ENCODE results near the gene TTC7B.

DNA sequence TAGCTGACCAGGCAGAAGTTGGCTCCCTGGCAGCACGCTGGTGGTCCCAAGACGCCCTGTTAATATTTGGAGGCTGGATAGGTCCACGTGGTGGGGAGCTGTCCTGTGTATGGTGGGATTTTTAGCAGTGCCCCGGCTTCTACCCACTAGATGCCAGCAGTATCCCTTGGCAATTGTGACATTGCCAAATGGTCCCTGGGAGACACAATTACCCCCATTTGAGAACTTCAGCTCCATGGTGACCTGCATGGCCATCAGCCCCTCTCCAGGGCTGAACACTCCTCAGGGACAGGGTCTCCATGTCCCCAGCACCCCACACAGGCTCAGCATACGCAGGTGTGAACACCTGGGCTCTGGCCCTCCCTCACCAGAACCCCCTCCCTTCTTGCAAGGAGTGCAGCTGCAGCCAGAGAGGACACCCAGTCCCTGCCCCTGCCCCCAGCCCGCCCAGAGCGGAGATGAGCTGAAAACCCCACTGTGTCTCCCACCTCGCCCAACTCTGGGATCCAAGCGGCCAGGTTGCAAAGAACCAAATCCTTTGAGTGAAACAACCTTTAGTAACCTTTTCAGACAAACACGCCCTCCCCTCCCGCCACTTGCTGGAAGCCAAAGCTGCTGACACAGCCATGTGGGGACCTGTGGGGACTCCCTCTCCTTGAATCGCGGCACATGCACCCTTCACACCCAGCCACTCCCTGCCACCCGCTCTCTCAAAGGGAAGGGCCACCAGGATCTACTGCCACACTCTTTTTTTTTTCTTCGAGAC lies 299.0 kb downstream of the TTC7B start:
- TF ChIP-seq, protein P1, sequence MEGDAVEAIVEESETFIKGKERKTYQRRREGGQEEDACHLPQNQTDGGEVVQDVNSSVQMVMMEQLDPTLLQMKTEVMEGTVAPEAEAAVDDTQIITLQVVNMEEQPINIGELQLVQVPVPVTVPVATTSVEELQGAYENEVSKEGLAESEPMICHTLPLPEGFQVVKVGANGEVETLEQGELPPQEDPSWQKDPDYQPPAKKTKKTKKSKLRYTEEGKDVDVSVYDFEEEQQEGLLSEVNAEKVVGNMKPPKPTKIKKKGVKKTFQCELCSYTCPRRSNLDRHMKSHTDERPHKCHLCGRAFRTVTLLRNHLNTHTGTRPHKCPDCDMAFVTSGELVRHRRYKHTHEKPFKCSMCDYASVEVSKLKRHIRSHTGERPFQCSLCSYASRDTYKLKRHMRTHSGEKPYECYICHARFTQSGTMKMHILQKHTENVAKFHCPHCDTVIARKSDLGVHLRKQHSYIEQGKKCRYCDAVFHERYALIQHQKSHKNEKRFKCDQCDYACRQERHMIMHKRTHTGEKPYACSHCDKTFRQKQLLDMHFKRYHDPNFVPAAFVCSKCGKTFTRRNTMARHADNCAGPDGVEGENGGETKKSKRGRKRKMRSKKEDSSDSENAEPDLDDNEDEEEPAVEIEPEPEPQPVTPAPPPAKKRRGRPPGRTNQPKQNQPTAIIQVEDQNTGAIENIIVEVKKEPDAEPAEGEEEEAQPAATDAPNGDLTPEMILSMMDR (conservative IDR thresholded peaks at IDR 0.05) = no peak
- TF ChIP-seq ZFX (IDR thresholded peaks at IDR 0.05) = no peak

Data from C4-2B (cell line).